ENCODE data around the gene DNAJB12. TPM values are rescaled to one million over a fixed set of nuclear protein-coding genes. Genes with fewer than 3 reads are reported as not detected.
"Not testable (repeated sequence)": the region's sequence is repeated elsewhere in the genome, so short reads cannot be mapped to it uniquely, and the experiment has no call there.

Gene DNAJB12
- total and polyA plus RNA-seq, 10 of the 15 experiments (the other 5 are each of a cell fraction or from before 2014, with no cell fraction given): 4.6 to 31.6 (median 18.8) TPM

GRCh38 chr10:72296829-72297280 lies 57.9 kb downstream of the DNAJB12 start:
- ChIA-PET SMC1A (ENCODE audit: uncharacterized antibody, unreplicated experiment) (interaction anchor here (0.8 to 3.6 kb wide), 22 partner anchors 9 to 164 kb away, joined by 3 to 34 read pairs (median 6); partner anchors contain the start of genes ANAPC16 and DDIT4), CTCF (interaction anchor here (0.8 to 2.1 kb wide), 15 partner anchors 22 to 248 kb away, joined by 3 to 19 read pairs (median 4); no protein-coding TSS in a partner anchor), POLR2A (interaction anchor here (1.0 to 3.5 kb wide), 16 partner anchors 10 to 165 kb away, joined by 3 to 93 read pairs (median 5); partner anchors contain the start of gene DDIT4), RAD21 (ENCODE audit: unreplicated experiment) (interaction anchor here (0.8 to 4.3 kb wide), 20 partner anchors 10 to 168 kb away, joined by 3 to 67 read pairs (median 6); partner anchors contain the start of genes ANAPC16, ASCC1 and DDIT4)
- DNase-seq (ENCODE audit: low read depth, low spot score); H4K20me1 ChIP-seq (ENCODE audit: control insufficient read depth, insufficient read depth); H3K27me3 ChIP-seq (replicated peaks in 1 of 2; ENCODE audit: control insufficient read depth in 2 of 2, insufficient read depth in 2 of 2, low read length in 1 of 2); H2AFZ ChIP-seq (ENCODE audit: control insufficient read depth, low read depth, low read length); BruUV-seq (replicated peaks); in situ Hi-C loops (cut with MboI); H3K9me3 ChIP-seq (replicated peaks; ENCODE audit: control insufficient read depth, insufficient read depth, low read length); H3K36me3 ChIP-seq (ENCODE audit: control insufficient read depth in 2 of 2, insufficient read depth in 2 of 2, low read length in 1 of 2); FAIRE-seq; H3K79me2 ChIP-seq (ENCODE audit: control insufficient read depth, insufficient read depth, low read length); ATAC-seq: not testable (repeated sequence)
- Histone ChIP-seq H3K4me2 (ENCODE audit: control insufficient read depth, insufficient read depth) (peak overlapping the region; percentile 96), H3K27ac (ENCODE audit: control insufficient read depth, insufficient read depth) (peak overlapping the region; percentile 100), H3K4me3 (peak overlapping the region; percentile 66), H3K4me1 (ENCODE audit: control insufficient read depth, insufficient read depth, low read length) (peaks cover 53% of the 10 kb centered on the region), H3K9ac (ENCODE audit: control insufficient read depth, insufficient read depth, low read length) (peak overlapping the region; percentile 100)
- peak; percentile 86 for TF ChIP-seq YY1 (IDR thresholded peaks at IDR 0.05; ENCODE audit: low read depth, low read length)
- TF ChIP-seq SMARCA5 (IDR thresholded peaks at IDR 0.05): 0 out of 2 replicates have a peak, but pooled peaks have one; percentile 6
- 0 out of 2 replicates have a peak, but pooled peaks have one; percentile 41 for TF ChIP-seq REST (IDR thresholded peaks at IDR 0.05; ENCODE audit: low read depth, low read length)
- peak; percentile 95; the same call in 1 of the 2 replicates for TF ChIP-seq POLR2AphosphoS5 (IDR thresholded peaks at IDR 0.05; ENCODE audit: low read length)
- peak; percentile 91 for TF ChIP-seq POLR2AphosphoS2 (IDR thresholded peaks at IDR 0.05; ENCODE audit: low read depth, low read length)
- TF ChIP-seq PAX8 (IDR thresholded peaks at IDR 0.05): 0 out of 2 replicates have a peak, but pooled peaks have one; percentile 65
- TF ChIP-seq TAF1 (IDR thresholded peaks at IDR 0.05; ENCODE audit: borderline replicate concordance, low read depth, low read length): 0 out of 2 replicates have a peak, but pooled peaks have one; percentile 79
- 0 out of 2 replicates have a peak, but pooled peaks have one; percentile 65 for TF ChIP-seq ZNF207 (IDR thresholded peaks at IDR 0.05; ENCODE audit: borderline replicate concordance)
- 0 out of 2 replicates have a peak, but pooled peaks have one; percentile 3 for TF ChIP-seq SIN3A (IDR thresholded peaks at IDR 0.05; ENCODE audit: low read depth, low read length)
- TF ChIP-seq PML (IDR thresholded peaks at IDR 0.05; ENCODE audit: low read length): peak; percentile 96; the same call in 1 of the 2 replicates
- TF ChIP-seq PRDM15 (CRISPR knock-in tag; IDR thresholded peaks at IDR 0.05): 0 out of 2 replicates have a peak, but pooled peaks have one; percentile 26
- peak; percentile 93; the same call in 1 of the 2 replicates for TF ChIP-seq SMAD5 (IDR thresholded peaks at IDR 0.05; ENCODE audit: low read depth)
- TF ChIP-seq SMAD1 (IDR thresholded peaks at IDR 0.05; ENCODE audit: low read depth, partially characterized antibody): peak; percentile 96
- intact Hi-C loops (cut with micrococcal nuclease; ENCODE audit: unreplicated experiment): loop anchor here (1.0 to 2.0 kb wide), 7 partner anchors 23 to 164 kb away; partner anchors contain the start of gene DDIT4
- WGBS (ENCODE audit: insufficient coverage, insufficient replicate concordance, low lambda C conversion rate, missing lambda C conversion rate): 1% methylated on average over 19 of the region's 19 CpGs

All from GM12878 (cell line).